Astrocyte (in vitro differentiated cells and primary cell): ENCODE data around the gene FAM229A.

Source experiments
- CTCF ChIP-seq: IDR thresholded peaks from 2 replicates; pipeline ENCODE4 v1.5.1; 2011; ENCODE audit warnings: low read depth, mild to moderate bottlenecking, inconsistent platforms, low read length, moderate library complexity; ENCODE audit not compliant: insufficient read depth
- EZH2 ChIP-seq: IDR thresholded peaks from 2 replicates; pipeline ENCODE4 v1.6.1; 2012; ENCODE audit warnings: mild to moderate bottlenecking, low read length, inconsistent platforms; ENCODE audit not compliant: insufficient read depth

GRCh38 chr1:32388641-32389040 is 26.4 kb upstream of the FAM229A start:
- TF ChIP-seq CTCF (no peak), EZH2 (no peak)
